ENCODE data around the gene SRC.

GRCh38 chr20:37311710-37312355 is 34.1 kb upstream of the SRC start:
- TF ChIP-seq CTCF (conservative IDR thresholded peaks at IDR 0.05; ENCODE audit: low read depth, low read length) (no peak), EZH2phosphoT487 (IDR thresholded peaks at IDR 0.05; ENCODE audit: borderline replicate concordance, low read length) (no peak), EZH2 (IDR thresholded peaks at IDR 0.05; ENCODE audit: low read length, unreplicated experiment) (no peak)

Measured in PC-3 (cell line).